Measurements from ENCODE around the gene PTPRN2. TPM values are rescaled to one million over a fixed set of nuclear protein-coding genes. Genes with fewer than 3 reads are reported as not detected.

PTPRN2 gene
- total and polyA plus RNA-seq, 2 of the 8 experiments (the other 6 are each of a cell fraction or from before 2014, with no cell fraction given), result 2.6 to 4.5 TPM

DNA sequence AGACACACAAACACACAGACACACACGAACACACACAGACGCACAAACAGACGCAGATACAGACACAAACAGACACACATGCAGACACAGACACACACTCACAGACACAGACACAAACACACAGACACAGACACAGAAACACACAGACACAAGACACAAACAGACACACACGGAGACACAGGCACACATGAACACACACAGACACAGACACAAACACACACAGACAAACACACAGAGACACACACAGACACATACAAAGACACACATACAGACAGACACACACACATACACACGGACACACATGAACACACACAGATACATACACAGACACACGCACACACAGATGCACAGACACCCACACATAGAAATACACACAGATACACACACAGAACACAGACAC lies 815.9 kb downstream of the PTPRN2 start:
- Histone ChIP-seq H2BK120ac (replicated peaks; ENCODE audit: low read depth, low read length) (no peak overlapping the region), H3K27me3 (replicated peaks in 1 of 4; ENCODE audit: control insufficient read depth in 3 of 4, extremely low read depth in 1 of 4, insufficient read depth in 3 of 4, low read length in 3 of 4) (peaks cover 0 to 3% (median 1%) of the 10 kb centered on the region in 4 experiments; a peak in 2 of 7 replicates), H2AK5ac (ENCODE audit: low read depth, low read length) (peak overlapping the region; percentile 79; the same call in 1 of the 2 replicates), H3K9ac (replicated peaks in 1 of 4; ENCODE audit: extremely low read depth in 1 of 4, low read depth in 3 of 4, low read length in 3 of 4) (no peak overlapping the region), H3K23ac (ENCODE audit: insufficient read length) (no peak overlapping the region), H4K8ac (ENCODE audit: extremely low read depth, insufficient read depth, low read length) (no peak overlapping the region), H3K14ac (ENCODE audit: insufficient read length) (peak overlapping the region; percentile 24), H3K18ac (ENCODE audit: extremely low read depth, low read length) (no peak overlapping the region), H2BK15ac (ENCODE audit: low read length) (no peak overlapping the region), H4K5ac (ENCODE audit: insufficient read length, low read depth, low read length) (no peak overlapping the region), H3K4ac (replicated peaks; ENCODE audit: insufficient read length, low read depth, low read length) (peak overlapping the region; percentile 69), H3K4me3 (ENCODE audit: extremely low read depth in 1 of 4, insufficient read depth in 2 of 4, low read depth in 3 of 4, low read length in 4 of 4) (no peak overlapping the region), H3K27ac (ENCODE audit: low read depth, low read length) (no peak overlapping the region), H3K4me2 (ENCODE audit: insufficient read depth in 1 of 2, low read depth in 2 of 2, low read length in 2 of 2) (no peak overlapping the region), H3K56ac (replicated peaks; ENCODE audit: insufficient read length, low read depth, low read length) (peak overlapping the region; percentile 95), H2AFZ (ENCODE audit: low read length) (no peak overlapping the region), H4K20me1 (replicated peaks in 1 of 2; ENCODE audit: control insufficient read depth in 1 of 2, insufficient read depth in 2 of 2, low read length in 2 of 2) (peaks cover 0 to 5% of the 10 kb centered on the region in 2 experiments), H3K4me1 (replicated peaks in 1 of 4; ENCODE audit: control insufficient read depth in 3 of 4, insufficient read depth in 4 of 4, low read length in 3 of 4) (no peaks in the 10 kb centered on the region), H3K79me2 (ENCODE audit: control insufficient read depth in 1 of 2, insufficient read depth in 2 of 2, low read length in 2 of 2) (no peaks in the 10 kb centered on the region), H2BK12ac (ENCODE audit: low read depth, low read length) (0 out of 2 replicates have a peak overlapping the region, but pooled peaks have one; percentile 2), H2BK5ac (ENCODE audit: low read depth, low read length) (0 out of 2 replicates have a peak overlapping the region, but pooled peaks have one; percentile 41), H3K9me3 (ENCODE audit: insufficient read depth in 2 of 2, low read depth in 1 of 2, low read length in 1 of 2) (peaks cover 3% of the 10 kb centered on the region in 2 experiments; a peak in 1 of 4 replicates), H4K91ac (replicated peaks; ENCODE audit: insufficient read length, low read length) (peak overlapping the region; percentile 80), H3K36me3 (ENCODE audit: control insufficient read depth in 2 of 4, insufficient read depth in 4 of 4, low read length in 3 of 4) (no peaks in the 10 kb centered on the region; a peak in 1 of 8 replicates), H3K79me1 (ENCODE audit: low read depth, low read length) (no peaks in the 10 kb centered on the region), H3K23me2 (ENCODE audit: low read depth, low read length) (peaks cover 10% of the 10 kb centered on the region; the same call in 1 of the 2 replicates), H2BK20ac (ENCODE audit: low read length) (no peak overlapping the region)
- WGBS, 2 experiments (ENCODE audit: extremely low coverage in 1 of 2, insufficient coverage in 1 of 2, insufficient read length in 1 of 2, insufficient replicate concordance in 2 of 2, low coverage in 1 of 2, low lambda C conversion rate in 2 of 2, missing lambda C conversion rate in 1 of 2), result 89% methylated on average over 6 of the region's 6 CpGs; no CpG with 5 or more reads in 1 of the 2 experiments
- DNase-seq (ENCODE audit: low read depth in 1 of 2, low spot score in 2 of 2) (no peak), FAIRE-seq (no peak)
- ChIA-PET CTCF (ENCODE audit: partially characterized antibody) (no interaction called here), POLR2A (ENCODE audit: partially characterized antibody) (no interaction called here)
- TF ChIP-seq RXRA (IDR thresholded peaks at IDR 0.05; ENCODE audit: insufficient read depth, low read depth, low read length) (no peak), SP4 (IDR thresholded peaks at IDR 0.05; ENCODE audit: low read length) (no peak), TEAD4 (IDR thresholded peaks at IDR 0.05; ENCODE audit: low read depth, low read length) (no peak), EP300 (IDR thresholded peaks at IDR 0.05; ENCODE audit: borderline replicate concordance in 1 of 2, low read depth in 2 of 2, low read length in 2 of 2) (no peak), POU5F1 (IDR thresholded peaks at IDR 0.05; ENCODE audit: low read depth, low read length) (no peak), KDM4A (IDR thresholded peaks at IDR 0.05; ENCODE audit: low read depth, low read length, severe bottlenecking) (no peak)
- TF ChIP-seq, protein P1, sequence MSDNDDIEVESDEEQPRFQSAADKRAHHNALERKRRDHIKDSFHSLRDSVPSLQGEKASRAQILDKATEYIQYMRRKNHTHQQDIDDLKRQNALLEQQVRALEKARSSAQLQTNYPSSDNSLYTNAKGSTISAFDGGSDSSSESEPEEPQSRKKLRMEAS (IDR thresholded peaks at IDR 0.05), result no peak
- TF ChIP-seq, protein P2, sequence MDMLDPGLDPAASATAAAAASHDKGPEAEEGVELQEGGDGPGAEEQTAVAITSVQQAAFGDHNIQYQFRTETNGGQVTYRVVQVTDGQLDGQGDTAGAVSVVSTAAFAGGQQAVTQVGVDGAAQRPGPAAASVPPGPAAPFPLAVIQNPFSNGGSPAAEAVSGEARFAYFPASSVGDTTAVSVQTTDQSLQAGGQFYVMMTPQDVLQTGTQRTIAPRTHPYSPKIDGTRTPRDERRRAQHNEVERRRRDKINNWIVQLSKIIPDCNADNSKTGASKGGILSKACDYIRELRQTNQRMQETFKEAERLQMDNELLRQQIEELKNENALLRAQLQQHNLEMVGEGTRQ (IDR thresholded peaks at IDR 0.05; ENCODE audit: low read length), result no peak

Measured in H1 (cell line).